Measurements from ENCODE around the gene CD53. TPM values are rescaled to one million over a fixed set of nuclear protein-coding genes. Genes with fewer than 3 reads are reported as not detected.

The CD53 gene
- total RNA-seq, 1 experiment from 2014 or later: not detected

DNA sequence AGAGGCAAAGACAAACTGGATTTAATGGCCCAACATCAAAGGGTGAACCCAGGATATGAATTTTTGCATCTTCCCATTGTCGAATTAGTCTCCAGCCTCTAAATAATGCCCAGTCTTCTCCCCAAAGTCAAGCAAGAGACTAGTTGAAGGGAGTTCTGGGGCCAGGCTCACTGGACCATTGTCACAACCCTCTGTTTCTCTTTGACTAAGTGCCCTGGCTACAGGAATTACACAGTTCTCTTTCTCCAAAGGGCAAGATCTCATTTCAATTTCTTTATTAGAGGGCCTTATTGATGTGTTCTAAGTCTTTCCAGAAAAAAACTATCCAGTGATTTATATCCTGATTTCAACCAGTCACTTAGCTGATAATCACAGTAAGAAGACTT, 26.5 kb downstream of the CD53 start:
- Mint-ChIP-seq H3K9me3 (ENCODE audit: unreplicated experiment) (no peaks in the 10 kb centered on the region), H3K4me3 (ENCODE audit: unreplicated experiment) (no peak overlapping the region), H3K36me3 (ENCODE audit: insufficient read depth, unreplicated experiment) (no peaks in the 10 kb centered on the region), H3K27ac (ENCODE audit: low read depth, unreplicated experiment) (no peak overlapping the region), H3K27me3 (ENCODE audit: insufficient read depth, unreplicated experiment) (no peaks in the 10 kb centered on the region), H3K4me1 (ENCODE audit: insufficient read depth, unreplicated experiment) (peaks cover 7% of the 10 kb centered on the region)
- DNase-seq (ENCODE audit: unreplicated experiment): no peak
- TF ChIP-seq, protein P1, sequence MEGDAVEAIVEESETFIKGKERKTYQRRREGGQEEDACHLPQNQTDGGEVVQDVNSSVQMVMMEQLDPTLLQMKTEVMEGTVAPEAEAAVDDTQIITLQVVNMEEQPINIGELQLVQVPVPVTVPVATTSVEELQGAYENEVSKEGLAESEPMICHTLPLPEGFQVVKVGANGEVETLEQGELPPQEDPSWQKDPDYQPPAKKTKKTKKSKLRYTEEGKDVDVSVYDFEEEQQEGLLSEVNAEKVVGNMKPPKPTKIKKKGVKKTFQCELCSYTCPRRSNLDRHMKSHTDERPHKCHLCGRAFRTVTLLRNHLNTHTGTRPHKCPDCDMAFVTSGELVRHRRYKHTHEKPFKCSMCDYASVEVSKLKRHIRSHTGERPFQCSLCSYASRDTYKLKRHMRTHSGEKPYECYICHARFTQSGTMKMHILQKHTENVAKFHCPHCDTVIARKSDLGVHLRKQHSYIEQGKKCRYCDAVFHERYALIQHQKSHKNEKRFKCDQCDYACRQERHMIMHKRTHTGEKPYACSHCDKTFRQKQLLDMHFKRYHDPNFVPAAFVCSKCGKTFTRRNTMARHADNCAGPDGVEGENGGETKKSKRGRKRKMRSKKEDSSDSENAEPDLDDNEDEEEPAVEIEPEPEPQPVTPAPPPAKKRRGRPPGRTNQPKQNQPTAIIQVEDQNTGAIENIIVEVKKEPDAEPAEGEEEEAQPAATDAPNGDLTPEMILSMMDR (IDR thresholded peaks at IDR 0.05; ENCODE audit: unreplicated experiment): no peak
- CTCF ChIA-PET: no interaction called here
- BruUV-seq (replicated peaks): no TSS peak
- POLR2A ChIA-PET: no interaction called here
- intact Hi-C loops (cut with micrococcal nuclease): no loop called here

DNA sequence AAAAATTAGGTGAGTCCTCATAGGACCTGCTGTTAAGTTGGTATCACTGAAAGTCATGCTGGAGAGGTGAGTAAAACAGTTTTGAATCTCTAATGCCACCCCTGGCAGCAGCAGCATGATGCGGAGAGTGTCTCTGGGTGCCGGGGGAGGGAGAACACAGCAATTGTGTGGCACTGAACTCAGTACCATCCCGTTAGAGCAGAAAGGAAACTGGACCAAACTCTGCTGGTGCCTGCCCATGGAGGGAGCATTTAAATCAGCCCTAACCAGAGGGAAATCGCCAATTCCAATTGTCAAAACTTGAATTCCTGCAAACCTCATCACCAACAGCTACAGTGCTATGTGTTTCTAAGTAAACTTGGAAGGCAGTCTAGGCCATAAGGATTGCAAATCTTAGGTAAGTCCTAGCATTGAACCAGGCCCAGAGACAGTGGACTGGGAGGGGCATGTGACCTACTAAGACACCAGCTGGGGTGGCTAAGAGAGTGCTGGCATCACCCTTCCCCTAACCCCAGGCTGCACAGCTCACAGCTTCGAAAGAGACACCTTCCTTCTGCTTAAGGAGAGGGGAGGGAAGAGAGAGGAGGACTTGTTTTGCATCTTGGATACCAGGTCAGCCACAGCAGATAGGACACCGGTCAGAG, 30.0 kb downstream of the CD53 start:
- no peak overlapping the region for H3K27ac Mint-ChIP-seq (ENCODE audit: low read depth, unreplicated experiment)
- POLR2A ChIA-PET: interaction anchor here (0.6 kb wide), 1 partner anchor 966 kb away, joined by 3 read pairs; no protein-coding TSS in a partner anchor
- H3K4me1 Mint-ChIP-seq (ENCODE audit: insufficient read depth, unreplicated experiment): peaks cover 10% of the 10 kb centered on the region
- no peak for DNase-seq (ENCODE audit: unreplicated experiment)
- BruUV-seq (replicated peaks): no TSS peak
- no peaks in the 10 kb centered on the region for H3K27me3 Mint-ChIP-seq (ENCODE audit: insufficient read depth, unreplicated experiment)
- CTCF ChIA-PET: no interaction called here
- H3K9me3 Mint-ChIP-seq (ENCODE audit: unreplicated experiment): no peaks in the 10 kb centered on the region
- H3K36me3 Mint-ChIP-seq (ENCODE audit: insufficient read depth, unreplicated experiment): no peaks in the 10 kb centered on the region
- TF ChIP-seq, protein P1 (IDR thresholded peaks at IDR 0.05; ENCODE audit: unreplicated experiment): no peak
- intact Hi-C loops (cut with micrococcal nuclease): no loop called here
- no peak overlapping the region for H3K4me3 Mint-ChIP-seq (ENCODE audit: unreplicated experiment)

DNA sequence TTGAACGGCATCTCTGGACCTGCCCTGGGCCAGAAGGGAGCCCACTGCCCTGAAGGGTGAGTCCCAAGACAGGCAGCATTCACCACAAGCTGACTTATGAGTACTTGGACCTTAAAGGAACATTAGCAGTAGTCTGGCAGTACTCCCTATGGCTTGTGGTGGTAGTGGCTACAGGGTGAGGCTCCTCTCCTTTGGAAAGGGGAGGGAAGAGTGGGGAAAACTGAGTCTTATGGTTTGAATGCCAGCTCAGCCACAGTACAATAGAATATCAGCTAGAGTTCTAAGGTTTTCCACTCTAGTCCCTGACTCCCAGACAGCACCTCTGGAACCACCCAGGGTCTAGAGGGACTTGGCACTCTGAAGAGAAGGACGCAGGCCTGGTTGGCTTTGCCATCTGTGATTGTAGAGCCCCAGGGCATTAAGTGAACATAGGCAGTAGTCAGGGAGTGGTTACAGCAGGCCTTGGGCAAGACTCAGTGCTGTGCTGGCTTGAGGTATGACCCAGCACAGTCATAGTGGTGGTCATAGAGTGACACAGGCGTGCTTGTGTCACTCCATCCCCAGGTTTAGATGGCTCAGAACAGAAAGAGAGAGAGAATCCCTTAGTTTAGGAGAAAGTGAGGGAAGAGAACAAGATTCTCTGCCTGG, 31.0 kb downstream of the CD53 start:
- no TSS peak for BruUV-seq (replicated peaks)
- no peaks in the 10 kb centered on the region for H3K27me3 Mint-ChIP-seq (ENCODE audit: insufficient read depth, unreplicated experiment)
- H3K27ac Mint-ChIP-seq (ENCODE audit: low read depth, unreplicated experiment): peak overlapping the region; percentile 78
- ChIA-PET POLR2A (no interaction called here), CTCF (interaction anchor here (0.7 to 1.2 kb wide), 2 partner anchors 127 to 591 kb away, joined by 3 read pairs; no protein-coding TSS in a partner anchor)
- no peaks in the 10 kb centered on the region for H3K9me3 Mint-ChIP-seq (ENCODE audit: unreplicated experiment)
- intact Hi-C loops (cut with micrococcal nuclease): no loop called here
- peaks cover 10% of the 10 kb centered on the region for H3K4me1 Mint-ChIP-seq (ENCODE audit: insufficient read depth, unreplicated experiment)
- no peaks in the 10 kb centered on the region for H3K36me3 Mint-ChIP-seq (ENCODE audit: insufficient read depth, unreplicated experiment)
- DNase-seq (ENCODE audit: unreplicated experiment): no peak
- TF ChIP-seq, protein P1 (IDR thresholded peaks at IDR 0.05; ENCODE audit: unreplicated experiment): no peak
- no peak overlapping the region for H3K4me3 Mint-ChIP-seq (ENCODE audit: unreplicated experiment)

DNA sequence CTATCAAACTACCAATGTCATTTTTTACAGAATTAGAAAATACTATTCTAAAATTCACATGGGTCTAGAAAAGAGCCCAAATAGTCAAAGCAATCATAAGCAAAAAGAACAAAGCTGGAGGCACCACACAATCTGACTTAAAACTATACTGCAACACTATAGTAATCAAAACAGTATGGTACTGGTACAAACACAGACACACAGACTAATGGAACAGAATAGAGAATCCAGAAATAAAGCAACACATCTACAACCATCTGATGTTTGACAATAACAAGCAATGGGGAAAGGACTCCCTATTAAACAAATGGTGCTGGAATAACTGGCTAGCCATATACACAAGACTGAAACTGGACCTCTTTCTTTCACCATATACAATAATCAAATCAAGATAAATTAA, 39.8 kb downstream of the CD53 start:
- H3K4me3 Mint-ChIP-seq (ENCODE audit: unreplicated experiment): no peak overlapping the region
- no peaks in the 10 kb centered on the region for H3K9me3 Mint-ChIP-seq (ENCODE audit: unreplicated experiment)
- ChIA-PET CTCF (interaction anchor here (0.6 kb wide), 1 partner anchor 75 kb away, joined by 3 read pairs; no protein-coding TSS in a partner anchor), POLR2A (no interaction called here)
- H3K27me3 Mint-ChIP-seq (ENCODE audit: insufficient read depth, unreplicated experiment): no peaks in the 10 kb centered on the region
- H3K27ac Mint-ChIP-seq (ENCODE audit: low read depth, unreplicated experiment): no peak overlapping the region
- no peaks in the 10 kb centered on the region for H3K36me3 Mint-ChIP-seq (ENCODE audit: insufficient read depth, unreplicated experiment)
- BruUV-seq (replicated peaks): no TSS peak
- no peak for DNase-seq (ENCODE audit: unreplicated experiment)
- TF ChIP-seq, protein P1 (IDR thresholded peaks at IDR 0.05; ENCODE audit: unreplicated experiment): no peak
- intact Hi-C loops (cut with micrococcal nuclease): no loop called here
- peaks cover 12% of the 10 kb centered on the region for H3K4me1 Mint-ChIP-seq (ENCODE audit: insufficient read depth, unreplicated experiment)

Measured in MCF 10A (cell line).